ENCODE measurements around the gene RIBC2.
"Not testable (repeated sequence)": the region's sequence is repeated elsewhere in the genome, so short reads cannot be mapped to it uniquely, and the experiment has no call there.

The RIBC2 gene

GRCh38 chr22:45450921-45451651 is 37.6 kb downstream of the RIBC2 start:
- no peak for DNase-seq

- no peak for DNase-seq
Measured at GRCh38 chr22:45451972-45452371, 38.5 kb downstream of the RIBC2 start.

- no peak for DNase-seq
Measured at GRCh38 chr22:45452565-45453379, 39.3 kb downstream of the RIBC2 start.

GRCh38 chr22:45453764-45454163 is 40.3 kb downstream of the RIBC2 start:
- no peak for DNase-seq

- no peak for DNase-seq
Measured at GRCh38 chr22:45454275-45454674, 40.8 kb downstream of the RIBC2 start.

GRCh38 chr22:45455212-45455611 is 41.7 kb downstream of the RIBC2 start:
- DNase-seq = no peak

GRCh38 chr22:45455621-45456020 is 42.1 kb downstream of the RIBC2 start:
- no peak for DNase-seq

GRCh38 chr22:45456811-45457210 is 43.3 kb downstream of the RIBC2 start:
- no peak for DNase-seq

- DNase-seq = no peak
Measured at GRCh38 chr22:45458532-45458931, 45.0 kb downstream of the RIBC2 start.

GRCh38 chr22:45459235-45459634 is 45.7 kb downstream of the RIBC2 start:
- no peak for DNase-seq

- DNase-seq = no peak
Measured at GRCh38 chr22:45460288-45461109, 47.0 kb downstream of the RIBC2 start.

- no peak for DNase-seq
Measured at GRCh38 chr22:45462034-45462655, 48.7 kb downstream of the RIBC2 start.

- not testable (repeated sequence) for DNase-seq
Measured at GRCh38 chr22:45463691-45464090, 50.2 kb downstream of the RIBC2 start.

- DNase-seq = no peak
Measured at GRCh38 chr22:45465633-45466032, 52.1 kb downstream of the RIBC2 start.

- no peak for DNase-seq
Measured at GRCh38 chr22:45468872-45469271, 55.4 kb downstream of the RIBC2 start.

GRCh38 chr22:45469281-45470073 is 56.0 kb downstream of the RIBC2 start:
- DNase-seq = no peak

- no peak for DNase-seq
Measured at GRCh38 chr22:45470871-45471270, 57.4 kb downstream of the RIBC2 start.

- no peak for DNase-seq
Measured at GRCh38 chr22:45472426-45472825, 58.9 kb downstream of the RIBC2 start.

GRCh38 chr22:45473626-45474237 is 60.2 kb downstream of the RIBC2 start:
- no peak for DNase-seq

GRCh38 chr22:45475063-45475747 is 61.7 kb downstream of the RIBC2 start:
- DNase-seq = no peak

Measured in NCI-H524 treated with DMSO at 0.1 percent for 48 hours (cell line).